ENCODE data around the gene ADAMTS13.
"Not testable (repeated sequence)": the region's sequence is repeated elsewhere in the genome, so short reads cannot be mapped to it uniquely, and the experiment has no call there.

The ADAMTS13 gene

DNA sequence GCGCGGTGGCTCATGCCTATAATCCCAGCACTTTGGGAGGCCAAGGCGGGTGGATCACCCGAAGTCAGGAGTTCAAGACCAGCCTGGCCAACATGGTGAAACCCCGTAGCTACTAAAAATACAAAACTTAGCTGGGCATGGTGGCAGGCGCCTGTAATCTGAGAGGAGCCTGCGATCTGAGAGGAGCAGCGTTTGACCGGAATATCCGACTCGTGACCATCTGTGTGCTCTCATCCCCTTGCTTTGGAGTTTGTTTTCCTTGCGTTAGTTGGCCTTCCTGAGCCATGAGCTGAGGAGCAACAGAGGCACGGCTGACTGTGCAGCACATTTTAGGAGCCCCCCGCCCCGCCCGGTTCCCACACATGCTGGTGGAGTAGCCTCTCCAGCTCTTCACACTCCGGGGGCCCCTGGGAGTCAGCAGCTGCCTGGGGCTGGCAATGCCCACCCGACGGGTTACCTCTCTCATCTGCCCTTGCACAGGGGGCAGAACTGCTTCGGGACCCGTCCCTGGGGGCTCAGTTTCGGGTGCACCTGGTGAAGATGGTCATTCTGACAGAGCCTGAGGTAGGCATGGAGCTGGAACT is 3.0 kb downstream of the ADAMTS13 start:
- no peak for DNase-seq (ENCODE audit: low read depth)

DNA sequence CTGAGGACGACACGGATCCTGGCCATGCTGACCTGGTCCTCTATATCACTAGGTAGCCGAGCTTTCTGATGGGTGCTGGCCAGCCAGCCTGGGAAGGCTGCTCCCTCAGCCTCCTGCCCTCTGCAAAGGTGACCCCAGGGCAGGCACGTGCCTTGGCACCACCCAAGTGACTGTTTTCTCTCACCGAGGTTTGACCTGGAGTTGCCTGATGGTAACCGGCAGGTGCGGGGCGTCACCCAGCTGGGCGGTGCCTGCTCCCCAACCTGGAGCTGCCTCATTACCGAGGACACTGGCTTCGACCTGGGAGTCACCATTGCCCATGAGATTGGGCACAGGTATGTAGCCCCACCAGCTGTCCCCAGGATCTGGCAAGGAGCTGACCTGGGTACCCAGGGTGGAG is 3.8 kb downstream of the ADAMTS13 start:
- DNase-seq (ENCODE audit: low read depth), result no peak

- DNase-seq (ENCODE audit: low read depth), result no peak
Measured at GRCh38 chr9:133427658-133428348, 5.6 kb downstream of the ADAMTS13 start.

DNA sequence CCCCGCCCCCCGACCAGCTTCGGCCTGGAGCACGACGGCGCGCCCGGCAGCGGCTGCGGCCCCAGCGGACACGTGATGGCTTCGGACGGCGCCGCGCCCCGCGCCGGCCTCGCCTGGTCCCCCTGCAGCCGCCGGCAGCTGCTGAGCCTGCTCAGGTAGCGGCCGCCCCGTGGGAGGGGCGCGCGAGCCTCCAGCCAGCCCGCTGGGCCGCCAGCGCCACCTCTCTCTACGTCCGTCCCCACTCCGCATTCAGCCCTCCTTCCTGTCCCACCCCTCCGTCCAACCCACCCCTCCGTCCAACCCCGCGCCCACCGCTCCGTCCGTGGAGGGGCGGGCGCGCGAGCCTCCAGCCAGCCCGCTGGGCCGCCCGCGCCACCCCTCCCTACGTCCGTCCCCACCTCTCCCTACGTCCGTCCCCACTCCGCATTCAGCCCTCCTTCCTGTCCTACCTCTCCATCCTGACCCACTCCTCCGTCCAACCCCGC is 6.5 kb downstream of the ADAMTS13 start:
- no peak for DNase-seq (ENCODE audit: low read depth)

GRCh38 chr9:133429214-133429613 is 7.0 kb downstream of the ADAMTS13 start:
- no peak for DNase-seq (ENCODE audit: low read depth)

GRCh38 chr9:133429641-133430161 is 7.5 kb downstream of the ADAMTS13 start:
- no peak for DNase-seq (ENCODE audit: low read depth)

- no peak for DNase-seq (ENCODE audit: low read depth)
Measured at GRCh38 chr9:133430244-133430643, 8.1 kb downstream of the ADAMTS13 start.

DNA sequence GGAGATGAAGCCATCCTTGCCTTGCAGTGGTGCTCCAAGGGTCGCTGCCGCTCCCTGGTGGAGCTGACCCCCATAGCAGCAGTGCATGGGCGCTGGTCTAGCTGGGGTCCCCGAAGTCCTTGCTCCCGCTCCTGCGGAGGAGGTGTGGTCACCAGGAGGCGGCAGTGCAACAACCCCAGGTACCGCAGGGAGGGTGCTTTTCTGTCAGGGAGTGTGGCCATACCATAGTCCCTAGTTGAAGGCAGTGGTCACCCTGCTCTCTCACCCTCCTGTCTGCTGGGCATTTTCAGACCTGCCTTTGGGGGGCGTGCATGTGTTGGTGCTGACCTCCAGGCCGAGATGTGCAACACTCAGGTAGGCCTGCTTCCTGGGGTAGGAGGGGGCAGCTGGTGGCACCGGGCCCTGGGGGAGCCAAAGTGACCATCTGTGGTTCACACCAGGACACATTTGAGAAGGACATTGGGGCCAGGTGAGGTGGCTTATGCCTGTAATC is 11.2 kb downstream of the ADAMTS13 start:
- no peak for DNase-seq (ENCODE audit: low read depth)

DNA sequence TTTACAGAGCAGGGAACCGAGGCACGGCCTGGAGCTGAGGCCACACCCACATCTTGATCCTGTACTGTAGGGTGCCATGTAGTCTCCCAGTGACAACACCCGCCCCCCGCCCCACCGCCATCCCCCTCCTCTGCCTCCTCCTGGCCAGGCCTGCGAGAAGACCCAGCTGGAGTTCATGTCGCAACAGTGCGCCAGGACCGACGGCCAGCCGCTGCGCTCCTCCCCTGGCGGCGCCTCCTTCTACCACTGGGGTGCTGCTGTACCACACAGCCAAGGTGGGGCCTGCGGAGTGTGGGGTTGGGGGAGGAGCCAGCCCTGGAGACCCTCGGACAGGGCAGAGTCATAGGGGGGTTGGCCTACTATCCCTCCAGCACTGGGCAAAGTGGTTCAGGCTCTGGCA is 14.5 kb downstream of the ADAMTS13 start:
- no peak for DNase-seq (ENCODE audit: low read depth)

GRCh38 chr9:133437753-133438531 is 15.8 kb downstream of the ADAMTS13 start:
- no peak for DNase-seq (ENCODE audit: low read depth)

- DNase-seq (ENCODE audit: low read depth), result no peak
Measured at GRCh38 chr9:133439337-133439736, 17.2 kb downstream of the ADAMTS13 start.

- DNase-seq (ENCODE audit: low read depth), result no peak
Measured at GRCh38 chr9:133440874-133441273, 18.7 kb downstream of the ADAMTS13 start.

GRCh38 chr9:133441571-133441970 is 19.4 kb downstream of the ADAMTS13 start:
- DNase-seq (ENCODE audit: low read depth), result no peak

- DNase-seq (ENCODE audit: low read depth), result no peak
Measured at GRCh38 chr9:133443248-133443647, 21.1 kb downstream of the ADAMTS13 start.

DNA sequence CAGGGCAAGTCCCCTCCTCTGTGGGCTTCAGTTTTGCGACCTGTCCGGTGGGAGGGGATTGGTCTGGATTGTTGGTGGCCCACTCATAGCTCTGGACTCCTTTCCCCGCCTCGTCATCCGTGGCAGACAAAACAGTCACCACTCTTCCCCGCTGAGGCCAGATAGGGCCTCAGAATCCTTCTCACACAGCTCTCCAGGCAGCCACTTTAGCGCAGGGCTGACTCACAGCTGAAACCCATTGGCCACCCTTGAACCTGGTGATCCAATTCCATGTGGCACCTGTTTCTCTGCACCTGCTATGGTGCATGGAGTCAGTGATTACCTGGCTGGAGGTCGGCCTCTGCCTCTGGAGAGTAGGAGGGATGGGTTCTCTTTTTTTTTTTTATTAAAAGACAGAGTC is 21.8 kb downstream of the ADAMTS13 start:
- DNase-seq (ENCODE audit: low read depth), result no peak

GRCh38 chr9:133445293-133445969 is 23.3 kb downstream of the ADAMTS13 start:
- DNase-seq (ENCODE audit: low read depth), result no peak

DNA sequence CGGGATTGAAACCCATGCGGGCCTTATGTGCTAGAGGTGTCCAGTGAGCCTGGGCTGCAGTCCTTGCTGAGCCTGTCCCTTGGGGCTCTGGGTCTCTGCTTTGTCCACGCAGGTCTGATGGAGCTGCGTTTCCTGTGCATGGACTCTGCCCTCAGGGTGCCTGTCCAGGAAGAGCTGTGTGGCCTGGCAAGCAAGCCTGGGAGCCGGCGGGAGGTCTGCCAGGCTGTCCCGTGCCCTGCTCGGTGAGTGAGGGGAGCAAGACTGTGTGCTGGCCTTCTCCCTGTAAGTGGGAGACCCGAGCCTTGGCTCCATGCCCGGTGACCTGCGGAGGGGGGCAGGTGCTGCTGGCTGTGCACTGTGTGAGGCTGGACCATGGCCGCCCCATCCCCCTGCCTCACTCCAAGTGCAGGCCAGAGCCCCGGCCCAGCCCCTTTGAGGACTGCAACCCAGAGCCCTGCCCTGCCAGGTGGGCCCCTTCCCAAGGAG is 26.4 kb downstream of the ADAMTS13 start:
- no peak for DNase-seq (ENCODE audit: low read depth)

DNA sequence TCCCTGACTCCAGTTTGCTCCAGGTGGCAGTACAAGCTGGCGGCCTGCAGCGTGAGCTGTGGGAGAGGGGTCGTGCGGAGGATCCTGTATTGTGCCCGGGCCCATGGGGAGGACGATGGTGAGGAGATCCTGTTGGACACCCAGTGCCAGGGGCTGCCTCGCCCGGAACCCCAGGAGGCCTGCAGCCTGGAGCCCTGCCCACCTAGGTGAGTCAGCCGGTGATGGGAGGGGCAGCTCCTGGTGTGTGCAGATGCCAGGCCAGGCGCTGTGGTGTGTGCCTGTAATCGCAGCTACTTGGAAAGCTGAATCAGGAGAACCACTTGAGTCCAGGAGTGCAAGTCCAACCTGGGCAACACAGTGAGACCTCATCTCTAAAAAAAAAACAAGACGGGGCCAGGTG is 27.6 kb downstream of the ADAMTS13 start:
- DNase-seq (ENCODE audit: low read depth), result no peak

- DNase-seq (ENCODE audit: low read depth), result not testable (repeated sequence)
Measured at GRCh38 chr9:133451865-133452264, 29.7 kb downstream of the ADAMTS13 start.

DNA sequence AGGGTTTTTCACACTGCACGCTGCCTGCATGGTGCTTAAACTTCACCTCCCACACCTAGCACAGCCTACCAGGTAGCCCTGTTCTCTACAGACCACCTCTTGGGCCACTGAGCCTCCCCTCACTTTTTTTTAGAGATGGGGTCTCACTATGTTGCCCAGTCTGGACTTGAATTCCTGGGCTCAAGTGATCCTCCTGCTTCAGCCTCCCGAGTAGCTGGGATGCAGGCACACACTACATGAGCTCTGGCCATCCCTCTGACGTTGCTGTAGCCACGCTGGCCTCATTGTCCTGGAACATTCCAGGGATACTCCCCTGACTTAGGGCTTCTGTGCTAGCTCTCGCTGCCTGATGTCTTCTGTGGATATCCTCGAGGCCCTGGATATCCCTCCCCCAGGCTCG is 30.4 kb downstream of the ADAMTS13 start:
- DNase-seq (ENCODE audit: low read depth), result no peak

- no peak for DNase-seq (ENCODE audit: low read depth)
Measured at GRCh38 chr9:133453651-133454050, 31.5 kb downstream of the ADAMTS13 start.

- no peak for DNase-seq (ENCODE audit: low read depth)
Measured at GRCh38 chr9:133454325-133454724, 32.2 kb downstream of the ADAMTS13 start.

Data from stimulated activated CD8-positive, alpha-beta memory T cell treated with anti-CD3 and anti-CD28 coated beads, Interleukin-15, amount 100 ng/mL, for 1 hour (primary cell).